HG03159 (cell line): ENCODE data around the gene SEZ6.
"Not testable (repeated sequence)": the region's sequence is repeated elsewhere in the genome, so short reads cannot be mapped to it uniquely, and the experiment has no call there.

Source experiments
- ATAC-seq: cut with Tn5 transposase; IDR thresholded peaks from one replicate; pipeline ENCODE4 v1.9.1; 2021; ENCODE audit warnings: mild to moderate bottlenecking, moderate library complexity; ENCODE audit not compliant: unreplicated experiment

The SEZ6 gene

DNA sequence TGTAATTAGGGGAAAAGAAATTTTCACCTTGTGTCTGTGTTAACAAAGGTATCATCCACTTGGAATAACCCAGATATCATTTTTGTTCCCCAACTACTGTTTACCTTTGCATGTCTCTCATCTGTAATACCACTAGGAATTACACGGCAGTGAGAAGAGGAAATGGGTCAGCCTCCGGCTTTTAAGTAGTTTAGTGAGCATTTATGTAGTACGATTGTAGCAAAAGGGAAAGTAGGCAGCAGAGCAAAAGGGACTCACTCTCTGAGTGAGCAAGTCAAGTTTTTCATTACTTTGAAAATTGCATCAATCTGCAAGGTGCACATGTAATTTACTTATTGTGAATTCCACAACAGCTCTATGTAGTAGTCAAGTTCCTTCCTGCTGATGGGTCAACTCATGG is 65.7 kb downstream of the SEZ6 start:
- ATAC-seq: no peak

DNA sequence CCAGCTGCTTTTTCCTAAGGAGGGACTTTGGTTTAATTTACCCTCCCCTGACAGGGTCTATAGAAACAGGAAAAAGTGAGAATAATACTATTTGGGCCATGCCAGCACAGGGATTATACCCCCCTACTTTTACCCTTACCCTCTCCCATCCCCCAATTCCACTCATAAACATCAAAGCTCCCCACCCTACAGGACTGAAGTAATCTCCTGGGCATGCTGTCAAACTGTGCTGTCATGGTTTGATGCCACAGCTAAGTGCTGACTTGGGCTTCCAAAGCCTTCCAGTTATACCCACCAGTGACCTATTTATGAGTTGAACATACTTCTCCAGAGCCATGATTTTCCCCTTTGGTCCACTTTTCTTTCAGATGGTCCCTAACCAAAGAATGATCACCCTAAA is 67.3 kb downstream of the SEZ6 start:
- ATAC-seq: no peak

DNA sequence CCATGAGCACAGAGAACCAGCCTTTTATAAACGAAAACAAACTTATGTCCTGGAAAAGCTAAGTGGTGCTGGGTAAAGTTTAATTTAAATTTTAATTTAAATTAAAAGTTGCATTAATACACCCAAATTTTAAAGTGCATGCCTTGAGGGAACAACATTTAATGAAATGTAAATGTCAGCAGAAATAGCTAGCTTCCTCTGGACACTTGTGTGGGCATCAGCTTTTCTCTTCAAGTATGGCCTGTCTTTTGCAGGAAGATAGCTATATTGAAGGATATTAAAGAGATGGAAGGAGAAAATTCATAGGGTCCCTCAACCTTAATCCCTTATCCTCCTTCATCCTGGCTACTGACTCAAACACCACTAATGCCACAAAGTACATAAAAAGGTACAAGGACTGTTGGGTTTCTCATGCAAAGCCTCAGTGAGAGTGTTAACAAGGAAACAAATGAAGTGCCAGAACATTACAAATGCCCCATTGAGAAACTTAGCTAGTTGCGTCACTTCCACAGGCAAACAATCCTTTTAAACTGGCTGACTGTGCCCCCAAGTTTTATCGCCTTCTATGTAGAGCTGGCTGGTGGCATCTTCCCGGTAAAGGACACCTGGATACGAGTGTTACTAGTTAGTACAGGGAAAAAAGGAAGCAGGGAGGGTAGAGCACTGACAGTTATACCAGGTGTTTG is 68.6 kb downstream of the SEZ6 start:
- ATAC-seq: no peak

DNA sequence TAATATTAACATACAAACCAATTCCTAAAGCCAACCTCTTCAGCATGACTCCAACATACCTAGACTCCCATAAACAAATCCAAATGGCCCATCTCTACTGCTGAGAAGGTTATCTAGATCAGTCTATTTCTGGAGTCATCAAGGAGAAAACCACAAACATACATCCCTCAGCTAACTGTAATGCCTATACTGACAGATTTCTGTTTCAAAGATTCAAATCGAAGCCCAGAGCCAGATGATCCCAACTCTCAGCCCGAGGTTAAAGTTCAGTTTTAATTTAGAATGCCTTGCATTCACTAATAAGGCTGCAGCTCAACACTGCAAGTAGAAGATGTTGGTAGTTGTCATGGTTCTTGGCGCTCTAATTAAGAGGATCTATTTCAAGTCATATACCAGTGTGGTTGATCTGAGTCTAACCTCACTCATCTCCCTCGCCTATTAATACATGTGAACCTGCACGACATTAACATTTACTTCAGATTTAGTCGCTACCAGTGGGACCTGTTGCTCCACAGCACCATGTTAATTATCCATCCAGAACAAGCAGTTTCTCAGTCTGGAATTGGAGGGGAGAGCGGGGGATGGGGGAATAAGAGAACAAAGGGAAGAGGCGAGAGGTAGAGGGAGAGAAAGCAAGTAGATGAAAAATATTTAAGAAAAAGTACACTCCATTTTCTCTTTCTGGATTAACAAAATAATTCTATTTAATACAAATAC is 69.9 kb downstream of the SEZ6 start:
- no peak for ATAC-seq

DNA sequence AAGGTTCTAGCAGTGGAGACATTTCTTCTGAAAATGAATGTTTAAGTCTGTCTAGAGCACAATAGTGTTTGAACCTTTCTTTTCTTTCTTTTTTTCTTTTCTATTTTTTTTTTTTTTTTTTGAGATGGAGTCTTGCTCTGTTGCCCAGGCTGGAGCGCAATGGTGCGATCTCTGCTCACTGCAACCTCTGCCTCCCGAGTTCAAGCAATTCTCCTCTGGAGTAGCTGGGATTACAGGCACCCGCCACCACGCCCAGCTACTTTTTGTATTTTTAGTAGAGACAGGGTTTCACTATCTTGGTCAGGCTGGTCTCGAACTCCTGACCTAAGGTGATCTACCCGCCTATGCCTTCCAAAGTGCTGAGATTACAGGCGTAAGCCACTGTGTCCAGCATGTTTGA is 71.3 kb downstream of the SEZ6 start:
- not testable (repeated sequence) for ATAC-seq

DNA sequence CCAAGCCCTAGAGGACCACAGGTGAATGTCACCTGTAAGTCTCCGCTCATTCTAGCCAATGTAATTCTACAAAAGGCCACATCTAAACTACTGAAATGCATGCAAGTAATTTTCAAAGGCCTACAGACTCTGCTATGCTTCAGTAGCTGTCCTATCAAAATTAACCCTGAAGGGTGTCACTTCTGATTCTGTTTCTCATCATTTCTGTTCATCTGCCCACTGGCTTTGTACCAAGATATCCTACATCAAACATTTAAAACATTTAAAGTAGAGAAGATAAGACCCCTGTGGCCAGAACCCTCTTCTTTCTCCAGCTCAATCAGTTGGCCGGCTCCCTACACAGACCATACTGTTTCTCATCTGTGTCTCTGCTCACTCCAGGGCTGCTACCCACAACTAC is 76.0 kb downstream of the SEZ6 start:
- ATAC-seq: no peak

DNA sequence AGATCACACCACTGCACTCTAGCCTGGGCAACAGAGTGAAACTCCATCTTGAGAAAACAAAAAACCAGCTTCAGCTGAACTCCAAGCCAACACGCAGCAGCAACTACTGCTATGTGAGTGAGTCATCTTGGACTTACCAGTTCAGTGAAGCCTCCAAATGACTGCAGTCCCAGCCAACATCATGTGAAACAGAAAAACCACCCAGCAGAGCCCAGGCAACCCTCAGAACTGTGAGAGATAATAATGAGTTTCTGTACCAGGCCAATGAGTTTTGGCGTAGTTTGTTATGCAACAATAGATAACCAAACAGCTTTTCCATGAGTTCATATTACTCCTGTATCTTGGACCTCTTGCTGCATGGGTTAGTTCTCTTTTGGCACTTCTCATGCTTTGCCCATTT is 77.8 kb downstream of the SEZ6 start:
- ATAC-seq: no peak

DNA sequence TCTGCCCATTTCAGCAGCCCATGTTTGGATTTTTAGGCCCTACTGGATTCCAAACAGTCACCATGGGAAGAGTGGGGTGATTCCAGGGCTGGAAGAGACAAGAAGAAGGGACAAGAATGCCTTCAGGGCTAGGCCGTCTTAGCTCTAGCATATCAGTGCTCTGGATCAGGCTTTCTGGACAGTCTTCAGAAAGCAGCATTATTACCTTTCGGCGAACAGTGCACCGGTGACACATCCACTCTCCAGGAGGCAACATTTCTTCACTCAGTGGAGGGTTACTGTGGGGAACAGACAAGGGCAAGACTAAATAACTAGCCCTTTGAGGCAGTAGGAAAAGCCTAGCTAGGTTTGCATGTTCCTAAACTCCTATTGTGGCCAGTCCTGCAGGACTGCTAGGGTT is 79.0 kb downstream of the SEZ6 start:
- no peak for ATAC-seq

DNA sequence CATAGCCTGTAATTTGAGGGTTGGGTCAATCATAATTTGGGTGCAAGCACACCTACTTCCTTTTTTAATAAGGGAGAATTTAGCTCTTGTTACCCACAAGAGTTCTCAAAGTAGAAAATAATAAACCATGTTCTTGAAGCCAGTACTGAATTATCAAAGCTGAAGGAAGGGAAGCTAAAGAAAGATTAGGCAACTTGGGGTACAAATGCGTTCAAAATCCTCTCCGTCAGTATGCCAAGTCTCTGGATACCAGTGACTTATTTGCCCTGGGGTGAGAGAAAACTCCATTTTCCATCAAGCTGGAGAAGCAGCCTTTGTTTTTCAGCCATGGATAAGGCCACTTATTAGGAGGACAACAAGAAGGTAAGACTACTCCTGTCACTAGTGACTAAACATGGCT is 79.5 kb downstream of the SEZ6 start:
- no peak for ATAC-seq

DNA sequence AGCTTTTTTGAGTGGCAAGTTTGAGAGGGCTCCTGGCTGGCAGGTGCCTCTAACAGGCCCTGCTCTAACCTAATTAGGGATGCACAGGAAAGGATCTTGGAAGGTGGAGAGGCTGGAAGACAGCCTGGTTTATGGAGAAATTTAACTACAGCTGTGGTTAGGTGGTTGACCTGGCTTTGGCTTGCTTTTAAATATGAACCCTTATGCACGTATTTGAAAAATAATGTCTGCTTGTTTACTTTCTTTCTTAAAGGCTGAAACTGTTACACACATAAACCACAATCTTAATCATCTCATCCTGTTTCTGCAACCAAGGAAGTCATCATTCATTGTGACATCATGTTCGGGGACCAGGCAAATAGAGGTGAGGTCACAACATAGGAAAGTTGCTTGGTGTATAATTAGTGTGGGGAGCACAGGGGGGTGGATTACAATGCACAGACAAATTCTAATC is 79.9 kb downstream of the SEZ6 start:
- ATAC-seq: no peak

DNA sequence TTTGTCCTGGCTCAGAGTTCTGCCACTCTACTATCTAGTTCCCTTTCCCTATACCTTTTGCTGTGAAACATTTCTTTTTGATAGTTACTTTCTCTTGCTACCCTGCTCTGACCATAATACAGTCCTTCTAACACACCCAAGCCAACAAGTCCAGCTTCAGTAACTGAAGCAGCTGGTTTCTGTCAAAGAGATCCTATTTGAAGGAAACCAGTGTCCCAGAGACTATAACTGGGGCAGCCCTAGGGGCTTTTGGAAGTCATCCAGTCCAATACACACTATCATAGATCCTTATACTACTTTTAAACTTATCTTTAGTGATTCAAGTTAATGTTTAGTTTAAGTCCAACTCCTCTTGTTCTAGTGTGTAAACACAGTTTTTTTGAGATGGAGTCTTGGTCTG is 85.6 kb downstream of the SEZ6 start:
- no peak for ATAC-seq

DNA sequence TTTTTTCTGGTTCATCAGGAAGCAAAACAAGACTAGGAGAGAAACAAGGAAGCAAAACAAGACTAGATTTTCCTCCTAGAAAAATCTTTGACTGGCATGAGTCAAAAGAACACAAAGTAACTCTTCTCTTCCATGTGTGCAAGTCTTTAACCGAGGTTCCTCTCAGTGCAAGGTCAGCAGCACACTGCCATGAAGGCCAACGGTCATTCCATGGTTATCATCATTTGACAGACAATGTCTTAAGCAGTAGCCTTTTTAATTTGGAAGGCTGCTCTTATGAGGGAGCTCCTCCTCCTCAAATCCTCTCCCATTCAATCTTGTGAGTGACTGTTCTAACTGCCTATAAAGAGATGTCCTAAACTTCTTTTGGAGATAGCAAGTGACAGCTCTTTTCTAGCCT is 87.5 kb downstream of the SEZ6 start:
- ATAC-seq: no peak

DNA sequence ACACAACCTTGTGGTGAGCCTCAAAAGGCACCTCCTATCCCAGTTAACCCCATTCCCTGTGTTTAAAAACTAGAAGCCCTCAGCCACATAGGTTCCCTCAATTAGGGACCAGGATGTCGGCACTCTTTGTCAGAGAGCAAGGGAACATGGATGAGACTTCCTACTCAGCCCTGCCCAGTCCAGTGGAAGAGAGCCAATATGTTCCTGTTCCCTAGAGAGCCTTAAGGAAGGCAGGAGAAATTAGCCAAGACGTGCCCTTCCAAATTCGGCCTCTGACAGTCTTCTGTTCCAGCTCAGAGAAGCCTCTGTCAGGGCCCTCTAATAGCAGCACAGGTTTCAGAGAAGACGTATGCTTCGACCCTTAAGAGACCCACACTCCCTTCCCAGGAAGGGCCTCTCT is 88.4 kb downstream of the SEZ6 start:
- ATAC-seq: no peak

DNA sequence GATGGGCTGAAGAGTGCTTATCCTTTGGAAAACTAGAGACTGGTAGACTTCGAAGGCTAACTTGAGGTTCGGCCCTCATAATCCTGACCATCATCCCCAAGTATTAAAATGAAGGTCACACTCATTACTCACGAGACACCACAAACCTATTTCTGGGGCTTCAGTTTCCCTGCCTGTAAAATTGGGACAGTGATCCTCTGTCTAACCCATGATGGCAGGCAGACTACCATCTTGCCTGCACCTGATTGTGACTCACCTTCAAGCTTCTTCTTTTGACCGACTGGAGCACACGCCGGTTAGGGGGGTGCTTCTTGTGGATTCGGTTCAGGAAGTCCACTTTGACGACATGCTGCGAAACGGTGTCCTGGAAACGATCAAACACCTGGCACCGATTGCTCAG is 88.8 kb downstream of the SEZ6 start:
- no peak for ATAC-seq

DNA sequence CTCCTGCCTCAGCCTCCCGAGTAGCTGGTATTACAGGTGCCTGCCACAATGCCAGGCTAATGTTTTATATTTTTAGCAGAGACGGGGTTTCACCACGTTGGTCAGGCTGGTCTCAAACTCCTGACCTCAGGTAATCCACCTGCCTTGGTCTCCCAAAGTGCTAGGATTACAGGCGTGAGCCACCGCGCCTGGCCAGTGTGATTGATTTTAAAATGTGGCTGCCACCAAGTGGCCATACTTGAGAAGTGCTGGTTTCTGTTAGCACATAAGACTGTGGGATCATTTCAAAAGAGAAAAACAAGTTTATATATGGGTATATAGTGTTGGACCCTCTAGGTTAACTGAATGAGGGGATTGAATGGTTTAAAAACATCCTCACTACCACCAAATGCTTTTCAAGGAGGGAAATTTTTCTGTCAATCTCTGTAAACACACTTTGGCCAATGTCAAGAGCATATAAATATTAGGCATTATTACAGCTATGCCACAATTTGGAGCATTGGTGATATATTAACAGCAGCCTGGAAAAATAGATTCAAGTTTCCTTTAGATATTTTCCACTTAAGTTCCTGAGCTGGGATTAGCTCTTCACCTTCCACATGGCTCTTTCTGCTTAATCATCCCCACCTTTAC is 89.4 kb downstream of the SEZ6 start:
- ATAC-seq: no peak

DNA sequence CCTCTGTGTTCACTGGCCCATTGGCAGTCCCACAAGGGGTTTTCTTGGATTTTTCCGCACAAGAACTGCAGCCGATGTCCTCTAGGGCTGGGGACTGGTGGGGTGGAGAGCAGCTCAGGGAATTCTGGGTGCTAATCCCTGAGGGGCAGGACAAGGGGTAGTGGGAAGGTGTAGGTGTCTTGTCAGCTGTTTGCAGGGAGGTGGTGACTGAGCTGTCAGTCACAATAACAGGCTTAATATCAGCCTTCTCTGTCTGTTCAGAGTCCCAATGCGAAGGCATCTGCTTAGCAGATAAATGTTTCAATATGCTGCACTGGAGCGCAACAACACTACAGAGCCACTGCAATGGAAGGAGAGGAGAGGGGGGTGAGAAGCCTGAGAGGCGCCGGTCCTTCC is 92.9 kb downstream of the SEZ6 start:
- ATAC-seq: no peak

DNA sequence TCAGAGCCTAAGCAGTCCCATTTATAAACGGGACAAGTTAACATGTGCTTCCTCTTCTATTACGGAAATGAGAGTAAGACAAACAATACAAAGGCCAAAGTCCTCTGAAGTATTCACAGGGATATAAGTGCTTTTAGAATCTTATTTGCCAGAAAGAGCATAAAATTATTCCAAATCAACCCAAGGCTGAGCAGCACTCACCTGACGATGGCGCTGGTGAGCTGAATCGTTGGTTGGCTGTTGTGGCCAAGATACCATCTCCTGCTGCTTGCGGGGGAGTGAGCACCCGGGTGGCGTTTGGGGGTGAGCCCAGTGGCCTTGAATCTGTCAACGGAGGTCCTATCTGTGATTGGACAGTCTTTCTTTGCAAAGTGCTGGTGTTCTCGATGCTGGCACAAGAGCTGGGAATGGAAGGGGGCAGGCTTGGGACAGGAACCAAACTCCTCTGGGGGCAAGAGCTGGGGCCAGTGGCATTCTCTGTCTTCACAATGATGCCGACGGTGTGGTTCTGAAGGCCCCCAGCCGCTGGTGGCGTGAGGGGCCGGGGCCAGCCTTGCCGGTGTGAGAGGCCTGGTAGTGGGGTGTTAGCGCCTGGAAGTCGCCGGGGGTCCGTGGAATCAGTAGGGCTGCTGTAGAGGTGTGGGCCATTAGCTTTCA is 93.4 kb downstream of the SEZ6 start:
- ATAC-seq: no peak

DNA sequence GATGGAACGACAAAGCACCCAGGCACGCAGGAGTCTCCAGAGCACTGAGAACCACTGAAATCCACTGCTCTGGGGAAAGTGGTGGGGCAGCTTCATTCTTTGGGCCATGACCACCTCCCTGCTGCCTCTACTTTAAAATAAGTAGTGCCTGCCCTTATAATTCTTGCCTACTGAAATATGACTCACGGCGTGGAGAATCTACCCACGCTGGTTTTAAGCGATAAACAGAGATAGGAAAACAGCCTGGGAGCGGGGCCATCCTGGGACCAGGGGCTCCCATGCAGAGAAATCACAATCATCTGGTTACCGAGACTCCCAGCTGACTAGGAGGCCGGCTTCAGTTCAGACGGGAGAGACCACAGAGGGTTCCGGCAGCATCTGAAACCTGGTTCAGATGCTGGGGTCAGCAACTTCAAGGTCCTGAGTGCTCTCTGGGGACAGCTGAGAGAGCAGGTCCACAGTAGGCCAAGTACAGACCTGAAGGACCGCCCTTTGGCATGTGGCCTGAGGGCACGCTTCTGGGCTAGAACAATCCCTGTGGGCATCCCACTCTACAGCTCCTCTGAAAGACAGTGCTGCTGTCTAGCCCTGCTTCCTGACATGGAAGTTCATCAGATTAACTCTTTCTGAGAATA is 94.3 kb downstream of the SEZ6 start:
- no peak for ATAC-seq

DNA sequence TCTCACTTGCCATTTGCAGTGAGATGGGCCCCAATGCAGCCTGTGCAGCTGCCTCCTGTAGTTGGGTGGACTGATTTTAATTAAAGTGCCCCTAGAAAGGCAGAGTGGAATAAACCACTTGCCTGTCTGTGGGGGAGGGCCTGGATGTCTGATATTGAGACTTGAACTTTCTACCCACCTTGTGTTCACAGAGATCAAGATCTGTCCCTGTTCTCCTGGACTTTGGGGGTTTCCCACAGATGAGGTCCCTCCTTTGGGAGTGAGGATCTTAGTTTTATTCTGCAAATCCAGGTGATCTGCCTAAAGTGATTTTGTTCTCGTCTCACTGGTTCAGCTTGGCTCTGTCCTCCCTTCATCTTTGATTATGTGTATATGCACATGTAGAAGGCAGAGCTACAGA is 95.3 kb downstream of the SEZ6 start:
- ATAC-seq: no peak

DNA sequence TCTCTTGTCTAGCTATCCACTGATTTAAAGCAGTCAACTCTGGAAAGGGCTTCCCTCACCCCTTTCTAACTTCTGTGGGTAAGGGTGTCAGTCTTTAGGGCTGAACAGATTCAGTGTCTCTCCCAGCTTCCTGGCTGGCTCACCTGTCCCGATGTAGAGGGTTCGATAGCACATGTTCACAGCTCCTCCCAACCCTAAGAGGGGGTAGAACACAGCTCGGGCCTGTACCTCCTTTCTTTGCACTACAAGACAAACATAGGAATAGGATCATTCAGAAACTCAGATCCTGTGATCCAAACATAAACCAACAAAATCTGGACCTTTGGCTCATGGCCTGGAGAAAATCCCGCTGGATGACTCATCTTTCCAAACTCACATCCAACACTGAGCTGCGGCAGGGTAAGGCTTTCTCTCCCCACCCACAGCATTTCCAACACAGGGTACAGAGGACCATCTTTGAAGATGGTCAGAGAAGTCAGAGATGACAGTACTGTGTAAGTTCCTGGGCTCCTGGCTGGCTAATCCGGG is 97.1 kb downstream of the SEZ6 start:
- no peak for ATAC-seq
